ENCODE data around the gene ABR. TPM values are rescaled to one million over a fixed set of nuclear protein-coding genes. Genes with fewer than 3 reads are reported as not detected.

Gene ABR
- total RNA-seq, 4 donors from 2014 or later, result 286 to 1,099 (median 522) TPM

- H3K36me3 ChIP-seq, result no peaks in the 10 kb centered on the region
- intact Hi-C loops (cut with DNase I; ENCODE audit: low total_unique reads) (no loop called here), in situ Hi-C loops (cut with MboI; ENCODE audit: low pct_ligation_motif_present in 1 of 4, low pct_unique_long_range_greater_than_20kb in 1 of 4, low sequenced_read_pairs in 3 of 4) (no loop called here)
- H3K27me3 ChIP-seq, result no peaks in the 10 kb centered on the region
- peaks cover 0 to 3% (median 0%) of the 10 kb centered on the region in 4 donors for H3K4me1 ChIP-seq
- 94% methylated on average over 11 of the region's 14 CpGs; no CpG with 5 or more reads in 1 of the 2 donors for WGBS, 2 donors (ENCODE audit: low coverage in 1 of 2)
- no peak overlapping the region for H3K4me3 ChIP-seq
- TF ChIP-seq EP300 (IDR thresholded peaks at IDR 0.05; ENCODE audit: low read depth) (no peak), POLR2AphosphoS5 (IDR thresholded peaks at IDR 0.05) (no peak), POLR2A (IDR thresholded peaks at IDR 0.05) (no peak)
- TF ChIP-seq, protein P1, sequence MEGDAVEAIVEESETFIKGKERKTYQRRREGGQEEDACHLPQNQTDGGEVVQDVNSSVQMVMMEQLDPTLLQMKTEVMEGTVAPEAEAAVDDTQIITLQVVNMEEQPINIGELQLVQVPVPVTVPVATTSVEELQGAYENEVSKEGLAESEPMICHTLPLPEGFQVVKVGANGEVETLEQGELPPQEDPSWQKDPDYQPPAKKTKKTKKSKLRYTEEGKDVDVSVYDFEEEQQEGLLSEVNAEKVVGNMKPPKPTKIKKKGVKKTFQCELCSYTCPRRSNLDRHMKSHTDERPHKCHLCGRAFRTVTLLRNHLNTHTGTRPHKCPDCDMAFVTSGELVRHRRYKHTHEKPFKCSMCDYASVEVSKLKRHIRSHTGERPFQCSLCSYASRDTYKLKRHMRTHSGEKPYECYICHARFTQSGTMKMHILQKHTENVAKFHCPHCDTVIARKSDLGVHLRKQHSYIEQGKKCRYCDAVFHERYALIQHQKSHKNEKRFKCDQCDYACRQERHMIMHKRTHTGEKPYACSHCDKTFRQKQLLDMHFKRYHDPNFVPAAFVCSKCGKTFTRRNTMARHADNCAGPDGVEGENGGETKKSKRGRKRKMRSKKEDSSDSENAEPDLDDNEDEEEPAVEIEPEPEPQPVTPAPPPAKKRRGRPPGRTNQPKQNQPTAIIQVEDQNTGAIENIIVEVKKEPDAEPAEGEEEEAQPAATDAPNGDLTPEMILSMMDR (IDR thresholded peaks at IDR 0.05), result no peak
- H3K27ac ChIP-seq, result no peak overlapping the region
- no peak for DNase-seq
- no peaks in the 10 kb centered on the region for H3K9me3 ChIP-seq
Measured at GRCh38 chr17:1142561-1142971, 37.2 kb downstream of the ABR start.

GRCh38 chr17:1137465-1137894 is 42.3 kb downstream of the ABR start:
- H3K9me3 ChIP-seq, result no peaks in the 10 kb centered on the region
- intact Hi-C loops (cut with DNase I; ENCODE audit: low total_unique reads) (no loop called here), in situ Hi-C loops (cut with MboI; ENCODE audit: low pct_ligation_motif_present in 1 of 4, low pct_unique_long_range_greater_than_20kb in 1 of 4, low sequenced_read_pairs in 3 of 4) (no loop called here)
- 60 to 65% methylated on average over 9 to 18 of the region's 18 CpGs for WGBS, 2 donors (ENCODE audit: low coverage in 1 of 2)
- H3K36me3 ChIP-seq, result no peaks in the 10 kb centered on the region
- H3K27ac ChIP-seq, result no peak overlapping the region
- peak; percentile 79 for DNase-seq
- no peaks in the 10 kb centered on the region for H3K27me3 ChIP-seq
- TF ChIP-seq EP300 (IDR thresholded peaks at IDR 0.05; ENCODE audit: low read depth), result no peak
- TF ChIP-seq POLR2AphosphoS5 (IDR thresholded peaks at IDR 0.05), result peak in 1 of 3 donors; percentile 25
- H3K4me3 ChIP-seq, result peak overlapping the region in 2 of 4 donors; percentile 9 to 13
- H3K4me1 ChIP-seq, result peaks cover 0 to 4% (median 0%) of the 10 kb centered on the region in 4 donors

DNA sequence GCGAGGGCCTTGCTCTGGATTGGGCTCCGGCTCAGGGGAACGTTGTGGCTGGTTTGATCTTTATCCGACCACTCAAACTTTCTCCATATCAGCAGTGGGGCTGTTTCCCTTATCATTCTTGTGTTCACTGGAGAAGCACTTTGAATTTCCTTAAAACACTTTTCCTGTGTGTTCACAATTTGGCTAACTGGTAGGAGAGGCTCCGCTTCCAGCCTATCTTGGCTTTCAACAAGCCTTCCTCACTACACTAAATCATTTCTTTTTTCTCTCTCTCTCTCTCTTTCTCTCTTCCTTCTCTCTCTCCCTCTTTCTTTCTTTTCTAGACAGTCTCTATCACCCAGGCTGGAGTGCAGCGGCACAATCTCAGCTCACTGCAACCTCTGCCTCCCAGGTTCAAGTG is 43.0 kb downstream of the ABR start:
- Histone ChIP-seq H3K4me3 (no peak overlapping the region), H3K36me3 (no peaks in the 10 kb centered on the region), H3K27ac (no peak overlapping the region), H3K27me3 (no peaks in the 10 kb centered on the region), H3K4me1 (peaks cover 0 to 4% (median 0%) of the 10 kb centered on the region in 4 donors), H3K9me3 (no peaks in the 10 kb centered on the region)
- no peak for DNase-seq
- intact Hi-C loops (cut with DNase I; ENCODE audit: low total_unique reads) (no loop called here), in situ Hi-C loops (cut with MboI; ENCODE audit: low pct_ligation_motif_present in 1 of 4, low pct_unique_long_range_greater_than_20kb in 1 of 4, low sequenced_read_pairs in 3 of 4) (no loop called here)
- TF ChIP-seq POLR2AphosphoS5 (IDR thresholded peaks at IDR 0.05), result no peak
- TF ChIP-seq EP300 (IDR thresholded peaks at IDR 0.05; ENCODE audit: low read depth), result no peak
- TF ChIP-seq POLR2A (IDR thresholded peaks at IDR 0.05), result no peak
- TF ChIP-seq, protein P1 (IDR thresholded peaks at IDR 0.05), result no peak
- 88 to 93% methylated on average over 6 of the region's 6 CpGs for WGBS, 2 donors (ENCODE audit: low coverage in 1 of 2)

- TF ChIP-seq EP300 (IDR thresholded peaks at IDR 0.05; ENCODE audit: low read depth) (no peak), POLR2A (IDR thresholded peaks at IDR 0.05) (no peak), POLR2AphosphoS5 (IDR thresholded peaks at IDR 0.05) (no peak)
- TF ChIP-seq, protein P1 (IDR thresholded peaks at IDR 0.05), result no peak
- in situ Hi-C loops (cut with MboI; ENCODE audit: low pct_ligation_motif_present in 1 of 4, low pct_unique_long_range_greater_than_20kb in 1 of 4, low sequenced_read_pairs in 3 of 4), result no loop called here
- Histone ChIP-seq H3K9me3 (no peaks in the 10 kb centered on the region), H3K36me3 (no peaks in the 10 kb centered on the region), H3K4me1 (peaks cover 0 to 4% (median 0%) of the 10 kb centered on the region in 4 donors), H3K4me3 (no peak overlapping the region), H3K27me3 (no peaks in the 10 kb centered on the region), H3K27ac (no peak overlapping the region)
- WGBS, 2 donors (ENCODE audit: low coverage in 1 of 2), result 53 to 77% methylated on average over 4 to 29 of the region's 29 CpGs
- DNase-seq, result no peak
- intact Hi-C loops (cut with DNase I; ENCODE audit: low total_unique reads), result no loop called here
Measured at GRCh38 chr17:1134634-1135324, 45.0 kb downstream of the ABR start.

Measured in transverse colon (tissue), 4 donors.